ENCODE measurements around the gene TRIM69.

- TF ChIP-seq CTCF (IDR thresholded peaks at IDR 0.05) (no peak), POLR2A (IDR thresholded peaks at IDR 0.05) (no peak)
These were observed 19.2 kb upstream of the TRIM69 start for GRCh38 chr15:44716983-44717602.
